Suprapubic skin (tissue), 4 donors: Measurements from ENCODE around the gene TMC4. TPM values are rescaled to one million over a fixed set of nuclear protein-coding genes. Genes with fewer than 3 reads are reported as not detected.

ENCODE experiments used
- DNase-seq, 2 donors: peaks; one replicate each; pipeline ENCODE4 v3.0.0-alpha.2; 2019; ENCODE audit warnings: low spot score in 2 of 2
- H3K27ac ChIP-seq: fragments of 200-600 bp; sonication (generic); one replicate; pipeline ENCODE4 v1.5.1; 2019
- H3K27me3 ChIP-seq: fragments of 200-600 bp; sonication (generic); one replicate; pipeline ENCODE4 v1.5.1; 2019
- H3K36me3 ChIP-seq: fragments of 200-600 bp; sonication (generic); one replicate; pipeline ENCODE4 v1.5.1; 2019
- H3K4me1 ChIP-seq: fragments of 200-600 bp; sonication (generic); one replicate; pipeline ENCODE4 v1.5.1; 2019
- H3K4me3 ChIP-seq: fragments of 200-600 bp; sonication (generic); one replicate; pipeline ENCODE4 v1.5.1; 2019; ENCODE audit warnings: mild to moderate bottlenecking
- H3K9me3 ChIP-seq: fragments of 200-600 bp; sonication (generic); one replicate; pipeline ENCODE4 v1.5.1; 2019
- CTCF ChIP-seq, 2 donors: fragments of 200-600 bp in 1 of 2; fragments of 450-650 bp in 1 of 2; sonication (generic) in 1 of 2; IDR thresholded peaks; one replicate each; pipeline ENCODE4 v1.5.1; 2016 to 2019; ENCODE audit warnings: antibody characterized with exemption in 2 of 2, mild to moderate bottlenecking in 1 of 2, moderate library complexity in 1 of 2
- EP300 ChIP-seq: sonication (generic); formaldehyde crosslinking; IDR thresholded peaks from one replicate; pipeline ENCODE4 v1.6.1; 2017; ENCODE audit warnings: antibody characterized with exemption
- POLR2A ChIP-seq, 2 donors: fragments of 450-650 bp; IDR thresholded peaks; one replicate each; pipeline ENCODE4 v1.6.1; 2017; ENCODE audit warnings: antibody characterized with exemption in 2 of 2, mild to moderate bottlenecking in 2 of 2, moderate library complexity in 2 of 2
- POLR2AphosphoS5 ChIP-seq, 3 donors: sonication (generic); formaldehyde crosslinking; IDR thresholded peaks; one replicate each; pipeline ENCODE4 v1.6.1; 2017; ENCODE audit warnings: antibody characterized with exemption in 3 of 3
- WGBS: methylation state at CpG from one replicate; pipeline ENCODE4 v1.1.5; 2018; 5-methylcytosine and 5-hydroxymethylcytosine counted together
- total RNA-seq, 4 donors: library from RNA; depleted of rRNA; stranded (reverse); fragments of >200 nt; gene quantifications; one replicate each; pipeline ENCODE4 v1.1.0, GENCODE V29; 2016

Gene TMC4
- total RNA-seq, 4 donors from 2014 or later: 3.4 to 22.8 (median 9.0) TPM

- peaks cover 4% of the 10 kb centered on the region for H3K27me3 ChIP-seq
- WGBS: 83% methylated on average over 21 of the region's 21 CpGs
- H3K36me3 ChIP-seq: no peaks in the 10 kb centered on the region
- no peak for DNase-seq
- no peak overlapping the region for H3K27ac ChIP-seq
- no peaks in the 10 kb centered on the region for H3K9me3 ChIP-seq
- peaks cover 22% of the 10 kb centered on the region for H3K4me1 ChIP-seq
- TF ChIP-seq POLR2AphosphoS5 (IDR thresholded peaks at IDR 0.05) (no peak), EP300 (no peak), POLR2A (IDR thresholded peaks at IDR 0.05) (no peak), CTCF (IDR thresholded peaks at IDR 0.05) (no peak)
- H3K4me3 ChIP-seq: no peak overlapping the region
These were observed 3.7 kb downstream of the TMC4 start for GRCh38 chr19:54169149-54169740.

- DNase-seq: peak; percentile 90 to 95
- Histone ChIP-seq H3K27me3 (peaks cover 3% of the 10 kb centered on the region), H3K9me3 (no peaks in the 10 kb centered on the region), H3K4me3 (no peak overlapping the region), H3K4me1 (peaks cover 21% of the 10 kb centered on the region), H3K27ac (no peak overlapping the region), H3K36me3 (no peaks in the 10 kb centered on the region)
- TF ChIP-seq POLR2AphosphoS5 (IDR thresholded peaks at IDR 0.05) (no peak), EP300 (no peak), CTCF (IDR thresholded peaks at IDR 0.05) (peak; percentile 57 to 95)
- 34% methylated on average over 17 of the region's 25 CpGs for WGBS
These were observed 4.6 kb downstream of the TMC4 start for GRCh38 chr19:54168174-54168917.

GRCh38 chr19:54165222-54165621, 7.7 kb downstream of the TMC4 start:
- no peak for TF ChIP-seq CTCF (IDR thresholded peaks at IDR 0.05)
- TF ChIP-seq POLR2AphosphoS5 (IDR thresholded peaks at IDR 0.05): no peak
- TF ChIP-seq EP300: no peak
- no peak for TF ChIP-seq POLR2A (IDR thresholded peaks at IDR 0.05)
- no peaks in the 10 kb centered on the region for H3K27me3 ChIP-seq
- WGBS: 89% methylated on average over 25 of the region's 25 CpGs
- no peak overlapping the region for H3K27ac ChIP-seq
- H3K4me3 ChIP-seq: no peak overlapping the region
- no peaks in the 10 kb centered on the region for H3K9me3 ChIP-seq
- no peaks in the 10 kb centered on the region for H3K36me3 ChIP-seq
- H3K4me1 ChIP-seq: peaks cover 40% of the 10 kb centered on the region
- no peak for DNase-seq

DNA sequence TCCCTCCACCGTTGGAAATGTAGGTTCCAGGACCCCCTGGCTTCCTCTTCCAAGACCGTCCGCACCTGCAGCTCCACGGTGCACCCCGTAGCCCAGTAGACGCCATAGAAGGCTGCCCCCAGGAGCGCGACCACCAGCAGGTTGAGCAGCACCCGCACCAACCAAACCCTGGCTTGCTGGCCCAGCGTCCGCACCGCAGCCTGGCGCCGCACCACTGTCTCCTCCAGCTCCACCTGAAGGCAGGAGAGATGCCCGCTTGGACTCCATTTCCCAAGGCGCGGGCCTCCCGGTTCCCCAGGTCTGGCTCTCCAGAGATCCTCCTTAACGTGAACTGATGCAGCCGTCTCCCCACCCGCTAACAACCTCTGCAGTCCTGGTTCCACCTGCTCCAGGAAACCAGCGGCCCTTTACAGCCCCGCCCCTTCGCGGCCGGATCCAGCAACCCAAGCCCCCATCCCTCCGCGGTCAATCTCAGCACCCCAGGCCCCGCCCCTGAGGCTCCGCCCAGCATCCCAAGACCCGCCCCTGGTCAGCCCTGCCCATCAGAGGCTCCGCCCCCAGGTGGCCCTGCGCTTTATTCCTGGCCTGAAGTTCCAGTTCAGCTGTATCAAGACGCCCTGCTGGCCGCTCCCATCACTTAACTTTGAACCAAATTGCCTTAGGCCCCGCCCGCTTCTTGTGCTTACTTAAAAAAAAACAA, 8.4 kb downstream of the TMC4 start:
- no peaks in the 10 kb centered on the region for H3K27me3 ChIP-seq
- H3K9me3 ChIP-seq: no peaks in the 10 kb centered on the region
- DNase-seq: no peak
- TF ChIP-seq CTCF (IDR thresholded peaks at IDR 0.05) (no peak), POLR2A (IDR thresholded peaks at IDR 0.05) (no peak), EP300 (no peak), POLR2AphosphoS5 (IDR thresholded peaks at IDR 0.05) (no peak)
- no peaks in the 10 kb centered on the region for H3K36me3 ChIP-seq
- H3K4me1 ChIP-seq: peaks cover 43% of the 10 kb centered on the region
- no peak overlapping the region for H3K27ac ChIP-seq
- no peak overlapping the region for H3K4me3 ChIP-seq
- 12% methylated on average over 34 of the region's 37 CpGs for WGBS

GRCh38 chr19:54162884-54163283, 10.1 kb downstream of the TMC4 start:
- Histone ChIP-seq H3K4me3 (peak overlapping the region; percentile 39), H3K27ac (no peak overlapping the region), H3K9me3 (no peaks in the 10 kb centered on the region), H3K36me3 (no peaks in the 10 kb centered on the region), H3K4me1 (peaks cover 51% of the 10 kb centered on the region), H3K27me3 (no peaks in the 10 kb centered on the region)
- WGBS: 71% methylated on average over 14 of the region's 14 CpGs
- no peak for DNase-seq
- TF ChIP-seq POLR2A (IDR thresholded peaks at IDR 0.05) (no peak), POLR2AphosphoS5 (IDR thresholded peaks at IDR 0.05) (no peak), CTCF (IDR thresholded peaks at IDR 0.05) (no peak), EP300 (no peak)
